SU-DHL-6 (cell line): ENCODE data around the gene INTS6.

ENCODE experiments used
- H2AFZ ChIP-seq: fragments of 200-600 bp; sonication (generic); 2 replicates; pipeline ENCODE4 v1.6.1; 2014; ENCODE audit warnings: low read depth, mild to moderate bottlenecking, moderate library complexity, mixed read lengths, antibody characterized with exemption, low read length; ENCODE audit not compliant: severe bottlenecking
- H3F3A ChIP-seq: fragments of 200-600 bp; shearing (Covaris generic); 2 replicates; pipeline ENCODE4 v1.6.0; 2016; ENCODE audit warnings: antibody characterized with exemption, mild to moderate bottlenecking; ENCODE audit not compliant: insufficient read depth
- H3K27ac ChIP-seq: fragments of 200-600 bp; sonication (generic); 2 replicates; pipeline ENCODE4 v1.5.1; 2016; ENCODE audit warnings: low read depth, mild to moderate bottlenecking, low read length, moderate library complexity, mixed read lengths
- H3K27me3 ChIP-seq: fragments of 200-600 bp; sonication (generic), shearing (Covaris generic); 2 replicates; pipeline ENCODE4 v1.6.0; 2014; ENCODE audit warnings: mild to moderate bottlenecking, low read length
- H3K36me3 ChIP-seq: fragments of 200-600 bp; sonication (generic); 2 replicates; pipeline ENCODE4 v1.6.1; 2014; ENCODE audit warnings: mild to moderate bottlenecking, low read length, mixed read lengths
- H3K4me2 ChIP-seq: fragments of 300-600, 200-600 bp; shearing (Covaris generic), sonication (generic); 2 replicates; pipeline ENCODE4 v1.6.0; 2014; ENCODE audit warnings: low read length, low read depth, mild to moderate bottlenecking; ENCODE audit not compliant: poor library complexity, severe bottlenecking
- H3K4me3 ChIP-seq: fragments of 200-600 bp; sonication (generic); 2 replicates; pipeline ENCODE4 v1.5.1; 2014; ENCODE audit warnings: antibody characterized with exemption, low read length, mild to moderate bottlenecking, mixed read lengths; ENCODE audit not compliant: insufficient read depth, poor library complexity, severe bottlenecking
- H3K79me2 ChIP-seq: fragments of 200-600 bp; sonication (generic); 2 replicates; pipeline ENCODE4 v1.6.1; 2014; ENCODE audit warnings: mild to moderate bottlenecking, low read length, moderate library complexity; ENCODE audit not compliant: insufficient read depth
- H3K9ac ChIP-seq: fragments of 200-600 bp; sonication (generic); 2 replicates; pipeline ENCODE4 v1.7.0; 2014; ENCODE audit warnings: mild to moderate bottlenecking, low read length
- H3K9me2 ChIP-seq: fragments of 200-600 bp; sonication (generic); replicated peaks from 2 replicates; pipeline ENCODE4 v1.6.1; 2014; ENCODE audit warnings: low read length; ENCODE audit not compliant: insufficient read depth
- H3K9me3 ChIP-seq: fragments of 200-600 bp; sonication (generic); 2 replicates; pipeline ENCODE4 v1.6.1; 2014; ENCODE audit warnings: low read length, mixed read lengths; ENCODE audit not compliant: insufficient read depth
- H4K20me1 ChIP-seq: fragments of 200-600 bp; sonication (generic); 2 replicates; pipeline ENCODE4 v1.6.1; 2014; ENCODE audit warnings: low read depth, mild to moderate bottlenecking, antibody characterized with exemption, low read length, moderate library complexity, mixed read lengths
- CTCF ChIP-seq: fragments of 200-600 bp; sonication (generic); IDR thresholded peaks from one replicate; pipeline ENCODE4 v1.5.1; 2017; ENCODE audit warnings: antibody characterized with exemption, mild to moderate bottlenecking, low read length, moderate library complexity; ENCODE audit not compliant: insufficient read depth, poor library complexity, severe bottlenecking
- EZH2phosphoT487 ChIP-seq: fragments of 200-600 bp; sonication (generic), shearing (Covaris generic); conservative IDR thresholded peaks from 2 replicates; pipeline ENCODE4 v1.6.1; 2018; ENCODE audit warnings: mild to moderate bottlenecking, antibody characterized with exemption, low read length, moderate library complexity, mixed read lengths

INTS6 gene

DNA sequence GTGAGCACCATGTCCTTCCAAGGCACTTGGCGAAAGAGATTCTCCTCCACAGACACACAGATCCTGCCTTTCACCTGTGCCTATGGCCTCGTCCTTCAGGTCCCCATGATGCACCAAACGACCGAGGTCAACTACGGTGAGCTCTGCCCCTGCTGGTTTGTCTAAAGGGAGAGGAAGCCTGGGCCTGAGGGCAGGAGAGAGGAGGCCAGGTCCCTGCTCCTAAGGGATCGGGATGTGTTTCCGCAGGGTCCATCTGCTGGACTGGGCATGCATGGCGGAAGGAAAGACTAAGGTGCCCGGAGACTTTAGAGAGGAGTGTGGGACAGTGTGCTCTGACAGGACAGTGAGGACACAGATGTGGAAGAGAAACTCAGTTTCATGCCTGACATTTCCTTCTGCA is 105.7 kb downstream of the INTS6 start:
- Histone ChIP-seq H3K9me3 (no peaks in the 10 kb centered on the region), H3K9ac (no peak overlapping the region), H3K27ac (no peak overlapping the region), H2AFZ (no peak overlapping the region), H4K20me1 (no peaks in the 10 kb centered on the region), H3K79me2 (no peaks in the 10 kb centered on the region), H3K36me3 (peaks cover 8% of the 10 kb centered on the region; the same call in 1 of the 2 replicates), H3K9me2 (no peaks in the 10 kb centered on the region), H3K4me2 (no peak overlapping the region), H3F3A (no peaks in the 10 kb centered on the region), H3K4me3 (no peak overlapping the region), H3K27me3 (no peaks in the 10 kb centered on the region)
- TF ChIP-seq EZH2phosphoT487 (no peak), CTCF (no peak)

- H3K4me2 ChIP-seq = no peak overlapping the region
- no peaks in the 10 kb centered on the region for H3F3A ChIP-seq
- no peak overlapping the region for H2AFZ ChIP-seq
- H3K27me3 ChIP-seq = no peaks in the 10 kb centered on the region
- no peak overlapping the region for H3K9ac ChIP-seq
- no peak overlapping the region for H3K27ac ChIP-seq
- no peaks in the 10 kb centered on the region for H3K79me2 ChIP-seq
- H3K9me3 ChIP-seq = no peaks in the 10 kb centered on the region
- peaks cover 5% of the 10 kb centered on the region; the same call in 1 of the 2 replicates for H3K36me3 ChIP-seq
- no peak overlapping the region for H3K4me3 ChIP-seq
- no peaks in the 10 kb centered on the region for H3K9me2 ChIP-seq
- no peaks in the 10 kb centered on the region for H4K20me1 ChIP-seq
- no peak for TF ChIP-seq EZH2phosphoT487
- TF ChIP-seq CTCF = no peak
Observed at GRCh38 chr13:51346397-51346796, 106.4 kb downstream of the INTS6 start.

DNA sequence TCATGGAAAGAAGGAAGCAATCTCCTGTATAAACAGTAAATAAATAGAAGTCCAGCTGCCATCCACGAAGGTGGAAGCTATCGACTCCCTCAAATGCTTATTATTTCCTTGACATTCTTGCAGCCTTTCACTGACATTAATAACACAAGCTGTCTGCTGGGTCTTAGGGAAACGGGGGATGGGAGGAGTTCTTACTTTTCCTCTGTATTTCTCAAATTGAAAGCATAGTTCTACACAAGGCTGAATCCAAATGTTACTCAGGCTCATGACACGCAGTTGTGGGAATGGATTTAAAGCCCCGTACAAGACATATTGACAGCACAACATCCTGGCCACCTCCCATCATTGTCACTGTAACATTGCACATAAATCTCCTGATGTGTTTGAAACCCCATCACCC is 109.4 kb downstream of the INTS6 start:
- H3K79me2 ChIP-seq = no peaks in the 10 kb centered on the region
- H3K4me2 ChIP-seq = no peak overlapping the region
- TF ChIP-seq EZH2phosphoT487 = no peak
- TF ChIP-seq CTCF = no peak
- H4K20me1 ChIP-seq = no peaks in the 10 kb centered on the region
- no peak overlapping the region for H3K9ac ChIP-seq
- no peak overlapping the region for H3K4me3 ChIP-seq
- no peaks in the 10 kb centered on the region for H3F3A ChIP-seq
- H3K27me3 ChIP-seq = no peaks in the 10 kb centered on the region
- no peaks in the 10 kb centered on the region for H3K9me2 ChIP-seq
- no peaks in the 10 kb centered on the region for H3K9me3 ChIP-seq
- no peaks in the 10 kb centered on the region for H3K36me3 ChIP-seq
- H3K27ac ChIP-seq = no peak overlapping the region
- H2AFZ ChIP-seq = no peak overlapping the region
